ENCODE measurements around the gene TNNT2.

TNNT2 gene

GRCh38 chr1:201334325-201335173 is 42.9 kb downstream of the TNNT2 start:
- no peak for DNase-seq (ENCODE audit: low read depth)

- DNase-seq (ENCODE audit: low read depth): no peak
These were observed 44.7 kb downstream of the TNNT2 start for GRCh38 chr1:201332616-201333335.

GRCh38 chr1:201332021-201332420 is 45.5 kb downstream of the TNNT2 start:
- no peak for DNase-seq (ENCODE audit: low read depth)

GRCh38 chr1:201331166-201331565 is 46.3 kb downstream of the TNNT2 start:
- no peak for DNase-seq (ENCODE audit: low read depth)

- DNase-seq (ENCODE audit: low read depth): no peak
These were observed 46.9 kb downstream of the TNNT2 start for GRCh38 chr1:201330541-201330940.

GRCh38 chr1:201329801-201330200 is 47.7 kb downstream of the TNNT2 start:
- DNase-seq (ENCODE audit: low read depth): no peak

GRCh38 chr1:201329286-201329685 is 48.2 kb downstream of the TNNT2 start:
- no peak for DNase-seq (ENCODE audit: low read depth)

- DNase-seq (ENCODE audit: low read depth): no peak
These were observed 48.9 kb downstream of the TNNT2 start for GRCh38 chr1:201328576-201328975.

- no peak for DNase-seq (ENCODE audit: low read depth)
These were observed 49.7 kb downstream of the TNNT2 start for GRCh38 chr1:201327687-201328240.

- no peak for DNase-seq (ENCODE audit: low read depth)
These were observed 50.8 kb downstream of the TNNT2 start for GRCh38 chr1:201326710-201327109.

GRCh38 chr1:201325678-201326060 is 51.8 kb downstream of the TNNT2 start:
- no peak for DNase-seq (ENCODE audit: low read depth)

GRCh38 chr1:201324821-201325677 is 52.4 kb downstream of the TNNT2 start:
- no peak for DNase-seq (ENCODE audit: low read depth)

GRCh38 chr1:201324306-201324705 is 53.2 kb downstream of the TNNT2 start:
- no peak for DNase-seq (ENCODE audit: low read depth)

- no peak for DNase-seq (ENCODE audit: low read depth)
These were observed 54.6 kb downstream of the TNNT2 start for GRCh38 chr1:201322653-201323510.

- DNase-seq (ENCODE audit: low read depth): no peak
These were observed 55.6 kb downstream of the TNNT2 start for GRCh38 chr1:201321826-201322390.

GRCh38 chr1:201320168-201320788 is 57.2 kb downstream of the TNNT2 start:
- DNase-seq (ENCODE audit: low read depth): no peak

GRCh38 chr1:201319631-201320030 is 57.8 kb downstream of the TNNT2 start:
- DNase-seq (ENCODE audit: low read depth): no peak

GRCh38 chr1:201318504-201319340 is 58.8 kb downstream of the TNNT2 start:
- no peak for DNase-seq (ENCODE audit: low read depth)

- no peak for DNase-seq (ENCODE audit: low read depth)
These were observed 59.9 kb downstream of the TNNT2 start for GRCh38 chr1:201317551-201317950.

Data from stimulated activated CD8-positive, alpha-beta memory T cell treated with anti-CD3 and anti-CD28 coated beads, Interleukin-7, amount 100 ng/mL, for 24 hours (primary cell).